HUES6 (cell line): ENCODE results near the gene SP7.

Experiments used
- H3K27ac ChIP-seq: 2 replicates; pipeline ENCODE4 v1.7.0; 2013; ENCODE audit warnings: low read depth, mild to moderate bottlenecking, low read length, inconsistent platforms
- H3K27me3 ChIP-seq: 2 replicates; pipeline ENCODE4 v1.6.1; 2013; ENCODE audit warnings: low read length; ENCODE audit not compliant: control insufficient read depth, insufficient read depth
- H3K36me3 ChIP-seq: 2 replicates; pipeline ENCODE4 v1.6.1; 2013; ENCODE audit warnings: low read length; ENCODE audit not compliant: control insufficient read depth, insufficient read depth
- H3K4me1 ChIP-seq: 2 replicates; pipeline ENCODE4 v1.6.1; 2013; ENCODE audit warnings: low read length; ENCODE audit not compliant: control insufficient read depth, insufficient read depth
- H3K4me3 ChIP-seq: 2 replicates; pipeline ENCODE4 v1.5.1; 2013; ENCODE audit warnings: low read depth, low read length
- H3K9ac ChIP-seq: one replicate; pipeline ENCODE4 v1.6.1; 2013; ENCODE audit warnings: mild to moderate bottlenecking, low read length
- H3K9me3 ChIP-seq: 2 replicates; pipeline ENCODE4 v1.6.1; 2013; ENCODE audit warnings: low read depth, low read length; ENCODE audit not compliant: control insufficient read depth, insufficient read depth

Gene SP7

DNA sequence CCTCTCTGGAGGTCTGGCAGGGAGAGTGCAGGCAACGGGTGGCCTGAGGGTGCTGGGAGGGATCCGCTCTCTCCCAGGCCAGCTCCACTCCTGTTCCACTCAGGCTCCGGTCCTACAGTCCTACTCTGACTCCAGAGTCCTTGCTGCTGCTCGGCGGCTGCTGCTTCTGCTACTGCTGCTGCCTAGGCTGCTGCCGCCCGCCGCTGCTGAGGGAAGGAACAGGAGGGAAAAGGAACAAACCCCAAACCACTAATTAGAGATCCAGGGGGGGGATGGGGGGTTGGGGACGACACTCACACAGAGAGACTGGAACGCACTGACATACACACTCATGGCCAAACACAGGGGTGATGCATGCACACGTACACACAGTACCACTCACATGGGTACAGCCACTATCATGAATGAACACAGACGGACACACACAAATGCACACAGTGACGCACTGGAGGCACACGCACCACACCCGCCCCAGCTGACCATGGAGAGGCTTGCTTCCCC lies at the start of gene SP7:
Gene SP7, minus strand, starts transcription at position 174 of the 501 bp plus-strand sequence. CDS start 708 bp downstream, outside the sequence.
- Histone ChIP-seq H3K4me3 (no peak within 1 kb of the TSS), H3K4me1 (peaks cover 37% of the 10 kb centered on the region), H3K27me3 (peaks cover 16% of the 10 kb centered on the region), H3K36me3 (no peaks in the 10 kb centered on the region), H3K9me3 (no peaks in the 10 kb centered on the region), H3K9ac (no peak within 1 kb of the TSS), H3K27ac (no peak within 1 kb of the TSS)

DNA sequence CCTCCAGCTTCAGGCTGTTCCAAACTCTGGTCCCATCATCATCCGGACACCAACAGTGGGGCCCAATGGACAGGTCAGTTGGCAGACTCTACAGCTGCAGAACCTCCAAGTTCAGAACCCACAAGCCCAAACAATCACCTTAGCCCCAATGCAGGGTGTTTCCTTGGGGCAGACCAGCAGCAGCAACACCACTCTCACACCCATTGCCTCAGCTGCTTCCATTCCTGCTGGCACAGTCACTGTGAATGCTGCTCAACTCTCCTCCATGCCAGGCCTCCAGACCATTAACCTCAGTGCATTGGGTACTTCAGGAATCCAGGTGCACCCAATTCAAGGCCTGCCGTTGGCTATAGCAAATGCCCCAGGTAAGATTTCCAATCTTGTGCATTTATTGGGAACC lies 47.1 kb upstream of the SP7 start:
- no peak overlapping the region for H3K9ac ChIP-seq
- H3K9me3 ChIP-seq: no peaks in the 10 kb centered on the region
- no peaks in the 10 kb centered on the region for H3K27me3 ChIP-seq
- peaks cover 33% of the 10 kb centered on the region for H3K4me1 ChIP-seq
- H3K36me3 ChIP-seq: peaks cover 48% of the 10 kb centered on the region
- peak overlapping the region; percentile 35; the same call in 1 of the 2 replicates for H3K4me3 ChIP-seq
- H3K27ac ChIP-seq: no peak overlapping the region

GRCh38 chr12:53381731-53382630 lies 45.8 kb upstream of the SP7 start:
- Histone ChIP-seq H3K27ac (peak overlapping the region; percentile 90), H3K9me3 (no peaks in the 10 kb centered on the region), H3K9ac (peak overlapping the region; percentile 82), H3K27me3 (no peaks in the 10 kb centered on the region), H3K4me3 (peak overlapping the region; percentile 76), H3K4me1 (peaks cover 35% of the 10 kb centered on the region), H3K36me3 (peaks cover 39% of the 10 kb centered on the region)

- H3K36me3 ChIP-seq: peaks cover 31% of the 10 kb centered on the region
- no peaks in the 10 kb centered on the region for H3K9me3 ChIP-seq
- no peaks in the 10 kb centered on the region for H3K27me3 ChIP-seq
- peaks cover 35% of the 10 kb centered on the region for H3K4me1 ChIP-seq
- peak overlapping the region; percentile 90 for H3K27ac ChIP-seq
- H3K9ac ChIP-seq: peak overlapping the region; percentile 82
- H3K4me3 ChIP-seq: peak overlapping the region; percentile 76
Observed at GRCh38 chr12:53380794-53381730, 44.9 kb upstream of the SP7 start.

- peak within 1 kb of the TSS; percentile 90 for H3K9ac ChIP-seq
- peaks cover 35% of the 10 kb centered on the region for H3K4me1 ChIP-seq
- H3K9me3 ChIP-seq: no peaks in the 10 kb centered on the region
- H3K27me3 ChIP-seq: no peaks in the 10 kb centered on the region
- peaks cover 28% of the 10 kb centered on the region for H3K36me3 ChIP-seq
- H3K27ac ChIP-seq: peak within 1 kb of the TSS; percentile 90
- H3K4me3 ChIP-seq: peak within 1 kb of the TSS; percentile 76
Observed at GRCh38 chr12:53380104-53380793, 44.1 kb upstream of the SP7 start, which contains the start of gene SP1. TSS of gene SP1 (plus strand) at chr12:53380176. CDS start at chr12:53380292, 116 bp downstream.

GRCh38 chr12:53379389-53380103 lies 43.4 kb upstream of the SP7 start:
- Histone ChIP-seq H3K4me1 (peaks cover 35% of the 10 kb centered on the region), H3K27ac (peak overlapping the region; percentile 86), H3K27me3 (no peaks in the 10 kb centered on the region), H3K4me3 (peak overlapping the region; percentile 65), H3K9me3 (no peaks in the 10 kb centered on the region), H3K36me3 (peaks cover 26% of the 10 kb centered on the region), H3K9ac (peak overlapping the region; percentile 90)

GRCh38 chr12:53378724-53379388 lies 42.7 kb upstream of the SP7 start:
- H3K4me3 ChIP-seq: peak overlapping the region; percentile 65
- peak overlapping the region; percentile 86 for H3K27ac ChIP-seq
- H3K4me1 ChIP-seq: peaks cover 35% of the 10 kb centered on the region
- no peaks in the 10 kb centered on the region for H3K9me3 ChIP-seq
- peaks cover 23% of the 10 kb centered on the region for H3K36me3 ChIP-seq
- no peaks in the 10 kb centered on the region for H3K27me3 ChIP-seq
- H3K9ac ChIP-seq: peak overlapping the region; percentile 90

DNA sequence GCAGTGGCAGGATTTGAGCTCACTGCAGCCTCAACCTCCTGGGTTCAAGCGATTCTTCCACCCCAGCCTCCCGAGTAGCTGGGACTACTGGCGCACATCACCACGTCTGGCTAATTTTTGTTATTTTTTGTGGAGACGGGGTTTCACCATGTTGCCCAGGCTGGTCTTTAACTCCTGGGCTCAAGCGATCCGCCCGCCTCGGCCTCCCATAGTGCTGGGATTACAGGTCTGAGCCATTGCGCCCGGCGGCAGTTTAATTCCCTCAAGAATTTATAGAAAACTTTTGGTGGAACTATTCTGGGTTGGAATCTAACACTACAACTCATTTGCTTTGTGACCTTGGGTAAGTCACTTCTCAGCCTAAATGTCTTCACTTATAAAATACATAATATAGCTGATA lies 42.1 kb upstream of the SP7 start:
- Histone ChIP-seq H3K9ac (peak overlapping the region; percentile 90), H3K27ac (peak overlapping the region; percentile 86), H3K36me3 (peaks cover 17% of the 10 kb centered on the region), H3K27me3 (no peaks in the 10 kb centered on the region), H3K4me1 (peaks cover 33% of the 10 kb centered on the region), H3K4me3 (no peak overlapping the region; the same call in 1 of the 2 replicates), H3K9me3 (no peaks in the 10 kb centered on the region)

DNA sequence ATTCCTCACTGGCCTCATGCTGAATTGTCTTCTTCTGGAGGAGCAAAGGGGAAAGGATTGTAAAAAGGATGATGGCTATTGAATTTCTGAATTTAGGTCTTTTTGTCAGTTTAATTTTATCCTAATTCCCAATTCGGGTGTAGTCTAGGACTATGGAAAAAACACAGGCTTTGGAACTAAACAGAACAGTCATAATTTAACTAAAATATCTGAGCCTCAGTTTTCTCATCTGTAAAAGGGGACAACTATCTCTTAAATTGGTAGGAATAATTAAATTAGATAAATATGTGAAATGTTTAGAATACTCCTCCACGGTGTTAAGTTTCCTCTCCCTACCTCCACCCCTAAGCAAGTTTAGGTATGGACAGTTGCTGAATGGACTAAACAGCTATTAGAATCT lies 40.6 kb upstream of the SP7 start:
- peaks cover 2% of the 10 kb centered on the region; the same call in 1 of the 2 replicates for H3K36me3 ChIP-seq
- no peaks in the 10 kb centered on the region for H3K9me3 ChIP-seq
- peaks cover 27% of the 10 kb centered on the region for H3K4me1 ChIP-seq
- no peak overlapping the region for H3K4me3 ChIP-seq
- no peak overlapping the region for H3K9ac ChIP-seq
- H3K27me3 ChIP-seq: no peaks in the 10 kb centered on the region
- H3K27ac ChIP-seq: no peak overlapping the region
